Measurements from ENCODE around the gene RPL13. TPM values are rescaled to one million over a fixed set of nuclear protein-coding genes. Genes with fewer than 3 reads are reported as not detected.

RPL13 gene
- total and polyA plus RNA-seq, 9 of the 15 experiments (the other 6 are each of a cell fraction or from before 2014, with no cell fraction given), result 227 to 6,042 (median 1,633) TPM

DNA sequence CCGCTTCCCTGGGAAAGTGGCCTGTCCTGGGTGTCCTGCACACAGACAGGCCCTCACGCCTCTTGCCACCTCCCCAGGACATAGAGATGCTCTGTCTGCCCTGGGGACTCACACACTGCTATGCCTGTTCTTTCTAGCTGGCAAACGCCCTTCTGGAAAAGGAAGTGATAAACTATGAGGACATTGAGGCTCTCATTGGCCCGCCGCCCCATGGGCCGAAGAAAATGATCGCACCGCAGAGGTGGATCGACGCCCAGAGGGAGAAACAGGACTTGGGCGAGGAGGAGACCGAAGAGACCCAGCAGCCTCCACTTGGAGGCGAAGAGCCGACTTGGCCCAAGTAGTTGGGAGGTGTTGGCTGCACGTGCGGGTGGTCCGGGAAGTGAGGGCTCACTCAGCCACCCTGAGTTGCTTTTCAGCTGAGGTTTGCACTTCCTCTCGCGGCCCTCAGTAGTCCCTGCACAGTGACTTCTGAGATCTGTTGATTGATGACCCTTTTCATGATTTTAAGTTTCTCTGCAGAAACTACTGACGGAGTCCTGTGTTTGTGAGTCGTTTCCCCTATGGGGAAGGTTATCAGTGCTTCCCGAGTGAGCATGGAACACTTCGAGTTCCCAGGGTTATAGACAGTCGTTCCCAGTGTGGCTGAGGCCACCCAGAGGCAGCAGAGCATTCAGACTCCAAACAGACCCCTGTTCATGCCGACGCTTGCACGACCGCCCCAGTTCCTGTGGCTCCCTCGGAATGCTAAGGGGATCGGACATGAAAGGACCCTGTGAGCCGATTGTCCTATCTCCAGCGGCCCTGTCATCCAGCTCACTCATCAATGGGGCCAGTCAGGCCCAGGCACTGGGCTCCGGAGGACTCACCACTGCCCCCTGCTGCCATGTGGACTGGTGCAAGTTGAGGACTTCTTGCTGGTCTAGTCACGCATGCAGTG, 3.5 kb upstream of the RPL13 start:
- Histone ChIP-seq H3K9ac (ENCODE audit: insufficient read depth in 1 of 2, low read depth in 2 of 2, low read length in 2 of 2) (peak overlapping the region in 1 of 2 experiments; percentile 80; a peak in 2 of 4 replicates), H3K4me2 (ENCODE audit: insufficient read depth, low read length) (no peak overlapping the region), H3K4me1 (replicated peaks in 1 of 2; ENCODE audit: control insufficient read depth in 2 of 2, insufficient read depth in 2 of 2, low read length in 2 of 2) (peaks cover 4 to 38% of the 10 kb centered on the region in 2 experiments; a peak in 4 of 5 replicates), H3K4me3 (no peak overlapping the region), H3K79me2 (ENCODE audit: control insufficient read depth, insufficient read depth, low read length) (peaks cover 24% of the 10 kb centered on the region), H3K9me1 (ENCODE audit: control insufficient read depth, insufficient read depth, low read length) (no peaks in the 10 kb centered on the region), H2AFZ (ENCODE audit: low read depth, low read length) (no peak overlapping the region), H3K27ac (ENCODE audit: extremely low read depth, low read depth, low read length) (no peak overlapping the region), H3K36me3 (ENCODE audit: control insufficient read depth, insufficient read depth, low read length) (peaks cover 63% of the 10 kb centered on the region), H3K27me3 (ENCODE audit: control insufficient read depth in 2 of 2, insufficient read depth in 2 of 2, low read length in 2 of 2) (no peaks in the 10 kb centered on the region), H4K20me1 (replicated peaks; ENCODE audit: control insufficient read depth, insufficient read depth, low read length) (peaks cover 10% of the 10 kb centered on the region), H3K9me3 (replicated peaks; ENCODE audit: control insufficient read depth, insufficient read depth, low read depth, low read length) (0 out of 2 replicates have a peak, but pooled peaks cover 2% of the 10 kb centered on the region)
- ATAC-seq (peak; percentile 77), FAIRE-seq (peak; percentile 91), DNase-seq (ENCODE audit: extremely low read depth in 1 of 4, low spot score in 3 of 4) (peak; percentile 75 to 90 (median 82))
- WGBS (ENCODE audit: insufficient coverage, low coverage, missing lambda C conversion rate), result 68% methylated on average over 34 of the region's 34 CpGs
- no TSS peak for BruUV-seq (replicated peaks)
- POLR2A ChIA-PET, result interaction anchor here (0.8 to 1.0 kb wide), 3 partner anchors 49 to 174 kb away, joined by 3 read pairs; partner anchors contain the start of gene SPG7
- in situ Hi-C loops (cut with MboI), result no loop called here
- CTCF ChIA-PET (ENCODE audit: low intra/inter-chr PET ratio), result no interaction called here
- intact Hi-C loops (cut with micrococcal nuclease), result loop anchor here (2.0 kb wide), 1 partner anchor 224 kb away; no protein-coding TSS in a partner anchor
- TF ChIP-seq MYC (IDR thresholded peaks at IDR 0.05; ENCODE audit: low read depth, low read length) (0 out of 2 replicates have a peak, but pooled peaks have one; percentile 57), MYC (CRISPR knock-in tag; IDR thresholded peaks at IDR 0.05; ENCODE audit: borderline replicate concordance, low read depth) (no peak), RAD21 (CRISPR knock-in tag; conservative IDR thresholded peaks at IDR 0.05 in 1 of 2, IDR thresholded peaks at IDR 0.05 in 1 of 2) (peak; percentile 43 to 74), FUS (optimal IDR thresholded peaks at IDR 0.05; ENCODE audit: low read depth, low read length) (no peak), GABPB2 (CRISPR knock-in tag; conservative IDR thresholded peaks at IDR 0.05) (no peak), SMC3 (conservative IDR thresholded peaks at IDR 0.05; ENCODE audit: insufficient read depth, low read depth, low read length) (peak; percentile 60), ARNT (IDR thresholded peaks at IDR 0.05) (no peak), KLF16 (IDR thresholded peaks at IDR 0.05) (peak; percentile 43; the same call in 1 of the 2 replicates), XRCC5 (IDR thresholded peaks at IDR 0.05; ENCODE audit: low read depth, low read length) (peak; percentile 84; the same call in 1 of the 2 replicates), STAG1 (CRISPR knock-in tag; IDR thresholded peaks at IDR 0.05; ENCODE audit: borderline replicate concordance) (peak; percentile 7; the same call in 1 of the 2 replicates), ZNF232 (CRISPR knock-in tag; IDR thresholded peaks at IDR 0.05) (no peak)
- TF ChIP-seq, protein P1, sequence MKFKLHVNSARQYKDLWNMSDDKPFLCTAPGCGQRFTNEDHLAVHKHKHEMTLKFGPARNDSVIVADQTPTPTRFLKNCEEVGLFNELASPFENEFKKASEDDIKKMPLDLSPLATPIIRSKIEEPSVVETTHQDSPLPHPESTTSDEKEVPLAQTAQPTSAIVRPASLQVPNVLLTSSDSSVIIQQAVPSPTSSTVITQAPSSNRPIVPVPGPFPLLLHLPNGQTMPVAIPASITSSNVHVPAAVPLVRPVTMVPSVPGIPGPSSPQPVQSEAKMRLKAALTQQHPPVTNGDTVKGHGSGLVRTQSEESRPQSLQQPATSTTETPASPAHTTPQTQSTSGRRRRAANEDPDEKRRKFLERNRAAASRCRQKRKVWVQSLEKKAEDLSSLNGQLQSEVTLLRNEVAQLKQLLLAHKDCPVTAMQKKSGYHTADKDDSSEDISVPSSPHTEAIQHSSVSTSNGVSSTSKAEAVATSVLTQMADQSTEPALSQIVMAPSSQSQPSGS (CRISPR knock-in tag; IDR thresholded peaks at IDR 0.05), result no peak
